Measurements from ENCODE around the gene ADSS2.

The ADSS2 gene

GRCh38 chr1:244409701-244410100, 42.0 kb downstream of the ADSS2 start:
- H3K4me2 ChIP-seq (ENCODE audit: low read length): no peak overlapping the region
- no peaks in the 10 kb centered on the region for H3K9me3 ChIP-seq (ENCODE audit: insufficient read depth, low read depth, low read length)
- no peak overlapping the region for H3K18ac ChIP-seq (ENCODE audit: low read length)
- no peak overlapping the region for H4K8ac ChIP-seq (ENCODE audit: low read depth, low read length)
- no peak overlapping the region for H3K4me3 ChIP-seq (ENCODE audit: low read depth, low read length)
- H2BK5ac ChIP-seq (ENCODE audit: low read depth, low read length, poor library complexity): no peak overlapping the region
- H3K36me3 ChIP-seq (ENCODE audit: control insufficient read depth in 1 of 2, insufficient read depth in 2 of 2, low read length in 2 of 2): peaks cover 6 to 13% of the 10 kb centered on the region in 2 experiments
- H3K79me2 ChIP-seq (ENCODE audit: control insufficient read depth, insufficient read depth, low read length, poor library complexity): no peaks in the 10 kb centered on the region
- no peak overlapping the region for H3K23ac ChIP-seq (ENCODE audit: low read length)
- H4K91ac ChIP-seq (ENCODE audit: low read depth, low read length): no peak overlapping the region
- no peak overlapping the region for H2BK120ac ChIP-seq (ENCODE audit: insufficient read depth, low read length, poor library complexity)
- no peaks in the 10 kb centered on the region for H3K79me1 ChIP-seq (ENCODE audit: low read length)
- H3K27ac ChIP-seq (ENCODE audit: low read depth, low read length): no peak overlapping the region
- H3K14ac ChIP-seq (ENCODE audit: low read length): no peak overlapping the region
- peaks cover 0 to 2% of the 10 kb centered on the region in 2 experiments for H3K4me1 ChIP-seq (ENCODE audit: control insufficient read depth in 1 of 2, insufficient read depth in 2 of 2, low read length in 2 of 2)
- H2AFZ ChIP-seq (ENCODE audit: insufficient read depth, low read length, poor library complexity): no peak overlapping the region
- WGBS (ENCODE audit: extremely low coverage, insufficient coverage, insufficient read length): no CpG with 5 or more reads among the region's 2 CpGs
- H3K9ac ChIP-seq (ENCODE audit: low read length): no peak overlapping the region
- no peaks in the 10 kb centered on the region for H3K27me3 ChIP-seq (ENCODE audit: insufficient read depth, low read length)
- no peak overlapping the region for H2AK5ac ChIP-seq (ENCODE audit: low read length)
- DNase-seq: peak in 1 of 2 donors; percentile 81
- no peak overlapping the region for H4K12ac ChIP-seq (ENCODE audit: low read depth, low read length)
- no peak overlapping the region for H2BK12ac ChIP-seq (ENCODE audit: low read length)
- no peak overlapping the region for H3K4ac ChIP-seq (ENCODE audit: low read depth, low read length)

GRCh38 chr1:244406337-244406736, 45.4 kb downstream of the ADSS2 start:
- no peak overlapping the region for H3K14ac ChIP-seq (ENCODE audit: low read length)
- H2BK12ac ChIP-seq (ENCODE audit: low read length): no peak overlapping the region
- H3K27me3 ChIP-seq (ENCODE audit: insufficient read depth, low read length): no peaks in the 10 kb centered on the region
- H2AK5ac ChIP-seq (ENCODE audit: low read length): no peak overlapping the region
- H3K4me3 ChIP-seq (ENCODE audit: low read depth, low read length): no peak overlapping the region
- peaks cover 2 to 4% of the 10 kb centered on the region in 2 experiments for H3K36me3 ChIP-seq (ENCODE audit: control insufficient read depth in 1 of 2, insufficient read depth in 2 of 2, low read length in 2 of 2)
- no CpG with 5 or more reads among the region's 4 CpGs for WGBS (ENCODE audit: extremely low coverage, insufficient coverage, insufficient read length)
- no peak overlapping the region for H4K91ac ChIP-seq (ENCODE audit: low read depth, low read length)
- no peaks in the 10 kb centered on the region for H3K79me2 ChIP-seq (ENCODE audit: control insufficient read depth, insufficient read depth, low read length, poor library complexity)
- H2AFZ ChIP-seq (ENCODE audit: insufficient read depth, low read length, poor library complexity): no peak overlapping the region
- no peak overlapping the region for H3K9ac ChIP-seq (ENCODE audit: low read length)
- no peak overlapping the region for H3K23ac ChIP-seq (ENCODE audit: low read length)
- no peak overlapping the region for H3K4ac ChIP-seq (ENCODE audit: low read depth, low read length)
- no peak overlapping the region for H3K27ac ChIP-seq (ENCODE audit: low read depth, low read length)
- no peaks in the 10 kb centered on the region for H3K9me3 ChIP-seq (ENCODE audit: insufficient read depth, low read depth, low read length)
- H3K4me1 ChIP-seq (ENCODE audit: control insufficient read depth in 1 of 2, insufficient read depth in 2 of 2, low read length in 2 of 2): peaks cover 0 to 2% of the 10 kb centered on the region in 2 experiments
- H3K79me1 ChIP-seq (ENCODE audit: low read length): no peaks in the 10 kb centered on the region
- DNase-seq: peak; percentile 48 to 81
- H4K12ac ChIP-seq (ENCODE audit: low read depth, low read length): no peak overlapping the region
- no peak overlapping the region for H3K4me2 ChIP-seq (ENCODE audit: low read length)
- H3K18ac ChIP-seq (ENCODE audit: low read length): no peak overlapping the region
- H2BK5ac ChIP-seq (ENCODE audit: low read depth, low read length, poor library complexity): no peak overlapping the region
- no peak overlapping the region for H2BK120ac ChIP-seq (ENCODE audit: insufficient read depth, low read length, poor library complexity)
- no peak overlapping the region for H4K8ac ChIP-seq (ENCODE audit: low read depth, low read length)

- no peak overlapping the region for H3K14ac ChIP-seq (ENCODE audit: low read length)
- H2BK5ac ChIP-seq (ENCODE audit: low read depth, low read length, poor library complexity): no peak overlapping the region
- H3K79me2 ChIP-seq (ENCODE audit: control insufficient read depth, insufficient read depth, low read length, poor library complexity): no peaks in the 10 kb centered on the region
- H3K36me3 ChIP-seq (ENCODE audit: control insufficient read depth in 1 of 2, insufficient read depth in 2 of 2, low read length in 2 of 2): peaks cover 2 to 4% of the 10 kb centered on the region in 2 experiments
- H2BK120ac ChIP-seq (ENCODE audit: insufficient read depth, low read length, poor library complexity): no peak overlapping the region
- peaks cover 0 to 2% of the 10 kb centered on the region in 2 experiments for H3K4me1 ChIP-seq (ENCODE audit: control insufficient read depth in 1 of 2, insufficient read depth in 2 of 2, low read length in 2 of 2)
- DNase-seq: peak in 1 of 2 donors; percentile 45
- no CpG with 5 or more reads among the region's 2 CpGs for WGBS (ENCODE audit: extremely low coverage, insufficient coverage, insufficient read length)
- H3K4me3 ChIP-seq (ENCODE audit: low read depth, low read length): no peak overlapping the region
- no peaks in the 10 kb centered on the region for H3K9me3 ChIP-seq (ENCODE audit: insufficient read depth, low read depth, low read length)
- no peak overlapping the region for H2BK12ac ChIP-seq (ENCODE audit: low read length)
- H3K79me1 ChIP-seq (ENCODE audit: low read length): no peaks in the 10 kb centered on the region
- H3K27ac ChIP-seq (ENCODE audit: low read depth, low read length): no peak overlapping the region
- H3K18ac ChIP-seq (ENCODE audit: low read length): no peak overlapping the region
- no peak overlapping the region for H3K4me2 ChIP-seq (ENCODE audit: low read length)
- H4K12ac ChIP-seq (ENCODE audit: low read depth, low read length): no peak overlapping the region
- H4K91ac ChIP-seq (ENCODE audit: low read depth, low read length): no peak overlapping the region
- no peak overlapping the region for H3K9ac ChIP-seq (ENCODE audit: low read length)
- H3K27me3 ChIP-seq (ENCODE audit: insufficient read depth, low read length): no peaks in the 10 kb centered on the region
- no peak overlapping the region for H3K4ac ChIP-seq (ENCODE audit: low read depth, low read length)
- no peak overlapping the region for H2AK5ac ChIP-seq (ENCODE audit: low read length)
- no peak overlapping the region for H2AFZ ChIP-seq (ENCODE audit: insufficient read depth, low read length, poor library complexity)
- H3K23ac ChIP-seq (ENCODE audit: low read length): no peak overlapping the region
- no peak overlapping the region for H4K8ac ChIP-seq (ENCODE audit: low read depth, low read length)
Measured at GRCh38 chr1:244405856-244406255, 45.9 kb downstream of the ADSS2 start.

- no peaks in the 10 kb centered on the region for H3K79me2 ChIP-seq (ENCODE audit: control insufficient read depth, insufficient read depth, low read length, poor library complexity)
- H3K27ac ChIP-seq (ENCODE audit: low read depth, low read length): no peak overlapping the region
- no peak overlapping the region for H3K23ac ChIP-seq (ENCODE audit: low read length)
- H3K9me3 ChIP-seq (ENCODE audit: insufficient read depth, low read depth, low read length): no peaks in the 10 kb centered on the region
- no peak overlapping the region for H2AFZ ChIP-seq (ENCODE audit: insufficient read depth, low read length, poor library complexity)
- no peak overlapping the region for H2BK12ac ChIP-seq (ENCODE audit: low read length)
- no peak overlapping the region for H3K18ac ChIP-seq (ENCODE audit: low read length)
- H3K9ac ChIP-seq (ENCODE audit: low read length): no peak overlapping the region
- no peak overlapping the region for H3K14ac ChIP-seq (ENCODE audit: low read length)
- no peak for DNase-seq
- H3K4me3 ChIP-seq (ENCODE audit: low read depth, low read length): no peak overlapping the region
- H3K79me1 ChIP-seq (ENCODE audit: low read length): no peaks in the 10 kb centered on the region
- H3K4ac ChIP-seq (ENCODE audit: low read depth, low read length): no peak overlapping the region
- peaks cover 2 to 4% of the 10 kb centered on the region in 2 experiments for H3K36me3 ChIP-seq (ENCODE audit: control insufficient read depth in 1 of 2, insufficient read depth in 2 of 2, low read length in 2 of 2)
- no peaks in the 10 kb centered on the region for H3K27me3 ChIP-seq (ENCODE audit: insufficient read depth, low read length)
- no peak overlapping the region for H4K12ac ChIP-seq (ENCODE audit: low read depth, low read length)
- H4K8ac ChIP-seq (ENCODE audit: low read depth, low read length): no peak overlapping the region
- no peak overlapping the region for H4K91ac ChIP-seq (ENCODE audit: low read depth, low read length)
- H2BK5ac ChIP-seq (ENCODE audit: low read depth, low read length, poor library complexity): no peak overlapping the region
- H2AK5ac ChIP-seq (ENCODE audit: low read length): no peak overlapping the region
- H2BK120ac ChIP-seq (ENCODE audit: insufficient read depth, low read length, poor library complexity): no peak overlapping the region
- H3K4me2 ChIP-seq (ENCODE audit: low read length): no peak overlapping the region
- H3K4me1 ChIP-seq (ENCODE audit: control insufficient read depth in 1 of 2, insufficient read depth in 2 of 2, low read length in 2 of 2): peaks cover 0 to 2% of the 10 kb centered on the region in 2 experiments
Measured at GRCh38 chr1:244403431-244403830, 48.3 kb downstream of the ADSS2 start.

Data from trophoblast cell (in vitro differentiated cells and primary cell).